ENCODE results near the gene HSBP1.

Gene HSBP1

GRCh38 chr16:83807710-83808572, at the start of gene HSBP1:
HSBP1 (plus strand) TSS chr16:83807978; CDS start chr16:83808077, 99 bp downstream.
- no peak for TF ChIP-seq JUND (IDR thresholded peaks at IDR 0.05; ENCODE audit: low read depth)
- in situ Hi-C loops (cut with HindIII; ENCODE audit: low pct_unique_long_range_greater_than_20kb, low sequenced_read_pairs), result no loop called here

GRCh38 chr16:83762141-83762991, 45.4 kb upstream of the HSBP1 start:
- no peak for TF ChIP-seq JUND (IDR thresholded peaks at IDR 0.05; ENCODE audit: low read depth)

More at GRCh38 chr16:83807710-83808572, at the start of gene HSBP1:
- DNase-seq (ENCODE audit: low read depth in 1 of 2, low spot score in 1 of 2), result peak; percentile 93 to 98

GRCh38 chr16:83762992-83763358, 44.8 kb upstream of the HSBP1 start:
- no peak for TF ChIP-seq JUND (IDR thresholded peaks at IDR 0.05; ENCODE audit: low read depth)

More at GRCh38 chr16:83762141-83762991, 45.4 kb upstream of the HSBP1 start:
- no peak for DNase-seq (ENCODE audit: low read depth in 1 of 2, low spot score in 1 of 2)
- in situ Hi-C loops (cut with HindIII; ENCODE audit: low pct_unique_long_range_greater_than_20kb, low sequenced_read_pairs), result no loop called here

GRCh38 chr16:83768986-83769385, 38.8 kb upstream of the HSBP1 start:
- in situ Hi-C loops (cut with HindIII; ENCODE audit: low pct_unique_long_range_greater_than_20kb, low sequenced_read_pairs), result no loop called here
- no peak for DNase-seq (ENCODE audit: low read depth in 1 of 2, low spot score in 1 of 2)

More at GRCh38 chr16:83762992-83763358, 44.8 kb upstream of the HSBP1 start:
- DNase-seq (ENCODE audit: low read depth in 1 of 2, low spot score in 1 of 2), result no peak
- in situ Hi-C loops (cut with HindIII; ENCODE audit: low pct_unique_long_range_greater_than_20kb, low sequenced_read_pairs), result no loop called here

GRCh38 chr16:83769397-83770008, 38.3 kb upstream of the HSBP1 start:
- no peak for DNase-seq (ENCODE audit: low read depth in 1 of 2, low spot score in 1 of 2)
- no peak for TF ChIP-seq JUND (IDR thresholded peaks at IDR 0.05; ENCODE audit: low read depth)
- in situ Hi-C loops (cut with HindIII; ENCODE audit: low pct_unique_long_range_greater_than_20kb, low sequenced_read_pairs), result no loop called here

More at GRCh38 chr16:83768986-83769385, 38.8 kb upstream of the HSBP1 start:
- no peak for TF ChIP-seq JUND (IDR thresholded peaks at IDR 0.05; ENCODE audit: low read depth)

GRCh38 chr16:83771306-83771942, 36.4 kb upstream of the HSBP1 start:
- in situ Hi-C loops (cut with HindIII; ENCODE audit: low pct_unique_long_range_greater_than_20kb, low sequenced_read_pairs), result no loop called here
- TF ChIP-seq JUND (IDR thresholded peaks at IDR 0.05; ENCODE audit: low read depth), result no peak
- DNase-seq (ENCODE audit: low read depth in 1 of 2, low spot score in 1 of 2), result no peak

GRCh38 chr16:83772806-83773205, 35.0 kb upstream of the HSBP1 start:
- TF ChIP-seq JUND (IDR thresholded peaks at IDR 0.05; ENCODE audit: low read depth), result no peak
- no peak for DNase-seq (ENCODE audit: low read depth in 1 of 2, low spot score in 1 of 2)

GRCh38 chr16:83774066-83774465, 33.7 kb upstream of the HSBP1 start:
- in situ Hi-C loops (cut with HindIII; ENCODE audit: low pct_unique_long_range_greater_than_20kb, low sequenced_read_pairs), result no loop called here
- no peak for DNase-seq (ENCODE audit: low read depth in 1 of 2, low spot score in 1 of 2)
- no peak for TF ChIP-seq JUND (IDR thresholded peaks at IDR 0.05; ENCODE audit: low read depth)

More at GRCh38 chr16:83772806-83773205, 35.0 kb upstream of the HSBP1 start:
- in situ Hi-C loops (cut with HindIII; ENCODE audit: low pct_unique_long_range_greater_than_20kb, low sequenced_read_pairs), result no loop called here

GRCh38 chr16:83776944-83777343, 30.8 kb upstream of the HSBP1 start:
- in situ Hi-C loops (cut with HindIII; ENCODE audit: low pct_unique_long_range_greater_than_20kb, low sequenced_read_pairs), result no loop called here
- no peak for DNase-seq (ENCODE audit: low read depth in 1 of 2, low spot score in 1 of 2)
- TF ChIP-seq JUND (IDR thresholded peaks at IDR 0.05; ENCODE audit: low read depth), result no peak

GRCh38 chr16:83779886-83780285, 27.9 kb upstream of the HSBP1 start:
- DNase-seq (ENCODE audit: low read depth in 1 of 2, low spot score in 1 of 2), result peak in 1 of 2 experiments; percentile 32
- no peak for TF ChIP-seq JUND (IDR thresholded peaks at IDR 0.05; ENCODE audit: low read depth)
- in situ Hi-C loops (cut with HindIII; ENCODE audit: low pct_unique_long_range_greater_than_20kb, low sequenced_read_pairs), result no loop called here

GRCh38 chr16:83785455-83785854, 22.3 kb upstream of the HSBP1 start:
- in situ Hi-C loops (cut with HindIII; ENCODE audit: low pct_unique_long_range_greater_than_20kb, low sequenced_read_pairs), result no loop called here
- no peak for TF ChIP-seq JUND (IDR thresholded peaks at IDR 0.05; ENCODE audit: low read depth)
- DNase-seq (ENCODE audit: low read depth in 1 of 2, low spot score in 1 of 2), result no peak

Data from T47D (cell line).